Measurements from ENCODE around the gene PDPK1.
"Not testable (repeated sequence)": the region's sequence is repeated elsewhere in the genome, so short reads cannot be mapped to it uniquely, and the experiment has no call there.

Gene PDPK1

DNA sequence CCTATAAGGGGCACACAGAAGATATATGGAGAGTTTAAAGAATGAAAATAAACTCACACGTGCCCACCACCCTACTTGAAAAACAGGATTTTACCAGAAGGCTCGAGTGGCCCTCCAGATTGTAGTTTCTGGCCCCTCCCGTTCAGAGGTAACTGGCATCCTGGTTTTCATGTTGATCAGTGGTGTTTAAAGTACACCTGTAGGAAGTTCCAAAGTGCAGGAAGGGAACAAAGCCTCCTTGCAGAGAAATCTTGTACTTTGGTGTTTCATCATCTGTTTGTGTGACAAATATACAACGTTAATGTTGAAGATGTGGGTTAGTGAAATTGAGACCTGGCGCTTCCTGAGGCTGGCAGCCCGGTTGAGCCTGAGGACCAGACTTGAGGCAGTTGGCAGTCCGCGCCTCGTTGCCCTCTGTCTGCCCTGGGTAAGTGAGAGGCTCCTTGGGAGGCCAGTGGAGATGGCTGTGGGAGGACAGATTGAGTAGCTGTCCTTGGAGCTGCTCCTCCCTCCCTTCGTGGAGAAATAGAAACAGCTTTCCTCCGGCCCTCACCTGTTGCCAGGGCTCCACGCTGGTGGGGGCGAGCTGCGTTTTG, 12.6 kb downstream of the PDPK1 start:
- FAIRE-seq: not testable (repeated sequence)

DNA sequence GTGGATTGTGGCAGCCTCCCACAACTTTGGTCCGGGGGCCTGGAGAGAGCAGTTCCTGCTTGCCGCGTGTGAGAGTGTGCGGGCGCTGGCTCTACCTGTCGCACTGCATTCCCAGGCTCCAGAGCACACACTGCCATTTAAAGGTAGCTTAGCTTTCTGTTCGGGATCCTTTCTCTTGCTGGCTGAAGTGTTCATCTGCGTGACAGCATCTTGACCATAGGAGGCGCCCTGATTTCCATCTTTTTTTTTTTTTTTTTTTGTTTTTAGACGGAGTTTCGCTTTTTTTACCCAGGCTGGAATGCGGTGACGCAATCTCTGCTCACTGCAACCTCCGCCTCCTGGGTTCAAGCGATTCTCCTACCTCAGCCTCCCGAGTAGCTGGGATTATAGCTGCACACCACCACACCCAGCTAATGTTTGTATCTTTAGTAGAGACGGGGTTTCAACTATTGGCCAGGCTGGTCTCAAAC, 13.6 kb downstream of the PDPK1 start:
- FAIRE-seq: not testable (repeated sequence)

DNA sequence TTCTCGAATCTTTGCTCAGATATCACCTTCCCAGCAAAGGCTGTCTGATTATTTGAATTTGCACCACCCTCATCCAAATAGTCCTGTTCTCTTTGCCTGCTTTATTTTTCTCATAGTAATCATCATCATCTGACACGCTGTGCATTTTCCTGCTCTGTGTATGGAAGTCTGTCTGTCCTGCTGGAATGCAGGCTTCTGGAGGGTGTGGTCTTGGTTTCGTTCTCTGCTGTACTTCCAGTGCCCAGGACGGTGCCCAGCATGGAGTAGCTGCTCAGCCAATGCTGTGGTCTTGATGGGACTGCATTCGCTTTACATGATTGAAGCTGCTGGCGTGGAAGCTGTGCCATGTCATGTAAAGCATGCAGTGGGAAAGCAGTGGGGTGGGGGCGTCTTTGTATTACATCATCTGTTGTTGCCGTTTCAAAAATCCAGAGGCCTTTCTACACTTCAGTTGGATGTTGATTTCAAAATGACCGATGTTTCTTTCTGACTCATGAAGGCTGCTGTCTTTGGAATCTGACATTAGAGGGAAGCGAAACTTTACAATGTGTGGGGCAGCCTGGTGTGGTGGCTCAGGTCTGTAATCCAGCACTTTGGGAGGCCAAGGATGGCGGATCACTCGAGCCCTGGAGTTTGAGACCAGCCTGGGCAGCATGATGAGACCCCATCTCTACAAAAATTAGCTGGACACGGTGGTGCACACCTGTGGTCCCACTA, 17.0 kb downstream of the PDPK1 start:
- FAIRE-seq: not testable (repeated sequence)

DNA sequence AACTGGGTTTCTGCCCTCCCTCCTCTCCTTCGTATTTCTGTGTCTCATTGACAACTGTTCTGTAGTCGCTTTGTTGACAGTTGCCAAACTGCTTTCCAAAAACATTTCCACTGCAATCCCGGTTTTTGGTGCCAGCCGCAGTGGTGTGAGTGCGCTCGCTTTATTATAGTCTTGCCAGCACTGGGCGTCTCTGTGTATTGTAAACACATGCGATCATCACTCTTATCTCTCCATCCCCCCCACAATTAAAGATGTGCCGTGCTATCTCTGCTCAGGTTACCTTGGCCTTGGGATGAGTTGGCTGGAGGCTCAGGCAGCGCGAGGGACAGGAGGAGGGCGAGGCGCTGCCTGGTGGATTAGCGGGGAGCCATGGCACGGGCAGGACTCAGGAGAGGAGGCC, 19.3 kb downstream of the PDPK1 start:
- not testable (repeated sequence) for FAIRE-seq

DNA sequence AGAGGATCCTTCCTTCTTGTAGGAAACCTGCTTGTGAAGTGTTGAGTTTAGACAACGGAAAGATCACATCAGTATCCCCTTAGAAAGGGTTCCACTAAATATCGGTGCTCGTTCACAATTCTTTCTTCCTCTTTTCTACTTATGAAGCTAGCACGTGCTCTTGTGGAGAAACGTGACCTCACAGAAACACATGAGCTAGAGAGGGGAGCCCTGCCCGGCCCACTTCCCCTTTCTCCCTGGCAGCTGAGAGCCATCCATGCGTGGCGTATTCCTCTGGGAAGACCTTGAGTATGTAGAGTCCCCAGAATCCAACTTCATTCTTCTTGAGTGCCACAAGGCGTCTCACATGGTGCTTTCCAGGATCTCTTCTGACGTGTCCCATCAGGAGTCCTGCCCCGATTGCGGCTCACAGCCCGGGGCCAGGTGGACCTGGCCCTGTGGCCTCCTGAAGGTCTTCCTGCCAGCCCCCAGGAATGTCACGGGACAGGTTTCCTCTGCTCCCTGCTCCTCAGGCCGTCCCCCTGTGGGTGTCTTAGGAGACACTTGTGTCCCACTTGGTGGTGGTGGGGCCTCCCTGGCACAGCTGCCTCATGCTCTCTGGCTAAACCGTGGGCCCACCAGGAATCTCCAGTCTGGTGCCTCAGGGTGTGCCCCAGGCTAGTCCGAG, 22.4 kb downstream of the PDPK1 start:
- FAIRE-seq: not testable (repeated sequence)

DNA sequence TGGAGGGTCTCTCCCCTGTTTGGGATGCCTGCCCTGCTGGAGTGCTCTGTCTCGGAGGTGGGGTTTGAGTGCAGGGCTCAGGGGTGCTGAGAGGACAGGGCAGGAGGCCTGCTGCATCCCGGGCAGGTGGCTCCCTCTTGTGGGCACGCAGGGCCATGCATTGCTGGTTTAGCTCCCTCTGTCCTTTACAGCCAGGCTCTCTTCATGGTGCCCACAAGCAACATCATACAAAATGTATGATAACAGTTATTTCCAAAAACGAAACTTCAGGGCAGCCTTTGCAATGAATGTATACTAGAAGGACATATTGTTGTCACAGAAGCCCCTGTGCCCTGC, 22.9 kb downstream of the PDPK1 start:
- FAIRE-seq: not testable (repeated sequence)

DNA sequence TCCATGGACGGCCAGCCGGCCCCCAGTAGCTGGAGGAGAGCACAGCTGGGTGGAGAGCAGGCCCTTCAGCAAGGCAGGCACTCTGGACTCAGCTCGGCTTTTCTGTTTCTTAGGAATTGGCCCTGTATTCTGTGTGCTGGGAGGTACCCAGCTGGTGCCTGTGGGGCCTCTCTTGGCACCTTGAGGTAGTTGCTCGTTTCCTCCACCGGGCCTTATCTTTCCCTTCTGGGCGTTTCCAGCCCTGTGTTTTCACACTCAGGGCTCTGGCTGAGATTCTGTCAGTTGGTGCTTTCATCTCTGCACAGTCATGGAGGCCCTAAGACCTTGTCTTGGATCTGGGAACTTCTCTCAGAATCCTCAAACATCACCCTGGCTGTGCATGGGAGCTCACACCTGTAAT, 29.7 kb downstream of the PDPK1 start:
- not testable (repeated sequence) for FAIRE-seq

DNA sequence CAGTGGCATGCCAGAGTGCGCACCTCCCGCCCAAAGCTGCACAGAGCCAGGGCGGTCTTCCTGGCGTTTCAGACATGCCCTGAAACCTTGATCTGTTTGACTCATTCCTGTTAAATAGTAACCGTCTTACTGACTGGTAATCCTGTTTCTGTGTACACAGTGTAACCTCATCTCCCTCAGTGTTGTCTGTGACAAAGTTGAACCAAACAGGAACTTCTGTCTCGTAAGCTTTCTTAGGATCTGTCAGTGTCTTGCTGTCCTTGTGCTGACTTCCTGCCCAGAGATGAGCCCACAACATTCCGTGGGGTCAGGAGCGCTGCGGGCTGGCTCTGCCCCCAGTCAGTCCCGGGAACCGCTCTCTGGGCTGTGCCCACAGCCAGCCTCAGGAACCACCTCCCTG, 30.8 kb downstream of the PDPK1 start:
- not testable (repeated sequence) for FAIRE-seq

DNA sequence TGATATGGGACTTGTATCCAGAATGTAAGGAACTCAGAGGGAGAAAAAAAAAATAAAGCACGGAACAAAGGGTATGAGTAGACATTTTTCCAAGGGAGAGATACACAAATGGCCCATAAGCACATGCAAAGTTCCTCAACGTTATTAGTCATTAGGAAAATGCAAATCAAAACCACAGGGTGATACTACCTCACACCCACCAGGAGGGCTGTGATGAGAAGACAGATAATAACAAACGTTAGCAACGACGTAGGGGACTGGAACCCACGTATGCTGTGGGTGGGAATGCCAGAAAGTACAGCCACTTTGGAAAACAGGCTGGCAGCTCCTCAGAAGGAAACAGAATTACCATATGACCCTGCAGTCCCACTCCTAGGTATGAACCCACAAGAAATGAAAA, 34.9 kb downstream of the PDPK1 start:
- not testable (repeated sequence) for FAIRE-seq

DNA sequence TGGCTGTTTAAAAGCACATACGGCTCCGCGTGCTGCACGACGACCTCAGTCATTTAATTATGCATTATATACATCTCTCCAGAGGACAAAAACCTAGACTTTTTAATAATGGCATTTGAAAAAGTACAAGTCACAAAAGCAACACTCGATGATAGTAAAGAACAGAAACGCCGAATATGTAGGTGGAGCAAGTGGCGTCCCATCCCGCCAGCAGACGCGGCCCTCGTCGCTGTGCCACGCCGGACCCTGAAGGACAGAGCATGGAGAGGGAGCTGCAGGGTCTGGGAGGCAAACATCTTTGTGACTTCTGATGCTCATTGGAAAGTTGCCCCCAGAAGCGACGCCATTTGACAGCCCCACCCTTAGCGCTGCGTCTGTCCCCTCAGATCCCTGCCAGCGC, 38.0 kb downstream of the PDPK1 start:
- FAIRE-seq: not testable (repeated sequence)

DNA sequence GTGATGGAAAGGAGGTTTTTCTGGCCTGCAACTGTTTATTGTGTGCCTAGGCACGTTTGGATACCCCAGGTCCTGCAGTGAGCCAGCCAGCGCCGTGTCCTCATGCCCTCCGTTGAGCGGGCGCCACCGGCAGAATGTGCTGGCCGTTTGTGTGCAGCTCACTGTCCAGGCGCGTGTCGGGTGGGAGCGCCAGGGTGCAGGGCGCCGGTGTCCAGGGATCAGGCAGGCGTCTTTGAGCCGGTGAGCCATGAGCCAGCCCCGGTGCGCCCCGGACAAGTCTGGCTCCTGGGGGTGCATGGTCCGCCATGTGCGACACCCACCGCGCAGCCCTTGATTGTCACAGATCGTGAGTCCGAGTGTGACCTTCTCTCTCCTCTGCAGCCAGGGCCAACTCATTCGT, 39.2 kb downstream of the PDPK1 start:
- FAIRE-seq: not testable (repeated sequence)

DNA sequence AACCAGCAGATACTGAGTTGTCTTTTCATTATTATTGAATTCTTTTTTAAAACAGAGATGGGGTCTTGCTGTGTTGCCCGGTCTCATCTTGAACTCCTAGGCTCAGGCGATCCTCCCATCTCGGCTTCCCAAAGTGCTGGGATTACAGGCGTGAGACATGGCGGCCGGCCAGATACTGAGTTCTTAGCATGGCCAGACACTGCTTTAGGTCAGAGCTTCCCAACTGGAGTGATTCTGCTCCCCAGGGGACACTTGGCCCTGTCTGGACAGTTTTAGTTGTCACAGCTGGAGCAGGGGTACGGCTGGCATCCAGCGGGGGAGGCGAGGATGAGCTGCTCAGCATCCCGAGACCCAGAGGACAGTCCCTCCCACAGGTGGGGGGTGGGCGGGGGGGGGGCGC, 41.1 kb downstream of the PDPK1 start:
- FAIRE-seq: not testable (repeated sequence)

DNA sequence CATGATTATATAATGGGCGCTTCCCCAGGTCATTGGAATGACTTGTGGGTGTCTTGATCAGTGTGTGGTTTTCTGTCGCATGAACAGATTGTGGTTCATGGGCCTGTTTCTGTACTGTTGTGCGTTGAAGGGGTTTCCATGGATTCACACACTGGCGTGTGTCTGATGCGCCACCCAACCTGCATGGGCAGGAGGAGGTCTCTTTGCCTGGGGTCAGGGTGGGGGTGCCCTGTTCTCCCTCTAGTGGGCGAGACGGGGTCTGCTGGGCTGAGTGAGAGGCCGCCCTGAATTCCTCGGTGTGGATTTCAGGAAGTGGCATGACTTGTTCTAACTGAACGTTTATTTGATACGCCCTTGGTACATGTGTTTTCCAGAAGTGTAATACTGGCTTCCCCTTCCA, 42.3 kb downstream of the PDPK1 start:
- not testable (repeated sequence) for FAIRE-seq

DNA sequence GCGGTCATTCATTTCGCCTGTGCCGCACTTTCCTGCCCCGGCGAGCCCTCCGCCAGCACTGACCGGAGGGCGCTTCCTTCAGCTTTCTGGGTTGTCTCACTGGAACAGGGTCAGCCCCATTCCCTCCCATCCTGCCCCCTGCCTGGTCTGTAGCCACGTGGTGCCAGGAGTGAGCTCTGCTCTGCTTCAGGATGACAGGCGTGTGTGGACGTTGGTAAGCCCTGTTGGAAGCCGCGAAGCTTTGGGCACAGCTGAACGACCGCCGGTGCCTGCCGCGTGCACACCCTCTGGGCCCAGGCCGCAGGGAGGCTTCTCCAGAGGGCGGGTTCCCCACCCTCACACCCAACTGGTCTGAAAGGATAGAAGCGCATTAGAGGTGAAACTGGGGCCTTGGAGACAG, 43.0 kb downstream of the PDPK1 start:
- FAIRE-seq: not testable (repeated sequence)

DNA sequence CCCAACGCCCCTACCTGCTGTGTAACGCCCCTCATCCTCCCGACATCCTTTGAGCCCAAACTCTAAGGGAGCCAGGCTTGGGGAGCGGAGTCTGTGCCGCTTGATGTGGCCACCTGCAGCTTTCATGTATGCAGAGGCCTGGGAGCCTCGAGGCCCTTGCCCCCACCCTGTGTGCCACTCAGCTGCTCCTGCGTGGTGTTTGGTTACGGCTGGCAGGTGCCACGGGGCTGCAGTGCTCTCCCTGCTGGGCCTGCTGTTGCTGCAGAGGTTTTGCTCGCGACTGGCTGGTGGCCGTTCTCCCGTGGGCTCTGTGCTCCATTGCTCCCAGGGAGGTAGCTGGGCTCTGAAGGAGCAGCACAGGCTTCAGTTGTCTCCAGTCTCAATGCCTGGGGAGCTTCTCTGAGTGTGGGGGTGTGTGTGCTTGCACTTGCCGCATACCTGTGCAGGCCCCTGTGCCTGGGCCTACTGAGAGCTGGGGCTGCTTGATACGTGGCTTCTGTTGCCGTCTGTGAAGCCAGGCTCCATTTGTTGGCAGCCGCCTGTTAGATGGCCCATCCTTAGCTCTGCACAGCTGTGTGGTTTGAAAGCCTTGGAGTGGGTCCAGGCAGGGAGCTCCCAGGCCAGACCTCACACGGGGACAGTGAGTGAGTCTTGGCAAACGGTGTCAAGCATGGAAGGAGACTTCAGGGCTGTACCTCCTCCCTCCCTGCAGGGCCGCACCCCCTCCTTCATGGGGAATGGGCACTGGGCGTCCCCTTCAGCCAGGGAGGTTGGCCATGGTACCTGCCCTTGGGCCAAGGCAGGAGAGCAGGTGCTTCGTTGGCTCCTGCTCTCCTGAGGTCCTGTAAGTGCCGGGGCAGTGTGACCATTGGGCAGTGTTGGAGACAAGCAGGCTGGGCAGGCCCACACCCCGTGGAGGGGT, 47.2 kb downstream of the PDPK1 start:
- FAIRE-seq: no peak

DNA sequence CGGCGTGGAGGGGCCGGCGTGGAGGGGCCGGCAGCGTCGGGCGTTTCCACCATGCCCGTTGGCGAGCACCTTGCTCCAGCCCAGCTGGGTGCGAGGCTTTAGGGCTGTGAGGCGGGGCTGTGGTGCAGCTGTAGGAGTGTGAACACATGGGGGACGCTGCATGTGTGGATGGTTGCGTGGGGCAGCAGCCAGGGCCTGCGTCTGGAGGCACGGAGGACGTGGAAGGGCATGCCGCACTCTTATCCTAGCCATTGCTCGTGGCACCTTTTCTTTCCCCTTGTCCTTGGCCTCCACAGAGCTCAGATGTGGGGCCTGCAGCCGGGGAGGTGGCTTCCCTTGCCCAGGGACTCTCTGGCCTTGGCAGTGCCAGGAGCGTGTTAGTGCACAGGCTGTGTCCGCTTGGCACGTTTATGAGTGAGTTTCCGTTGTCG, 47.8 kb downstream of the PDPK1 start:
- no peak for FAIRE-seq

DNA sequence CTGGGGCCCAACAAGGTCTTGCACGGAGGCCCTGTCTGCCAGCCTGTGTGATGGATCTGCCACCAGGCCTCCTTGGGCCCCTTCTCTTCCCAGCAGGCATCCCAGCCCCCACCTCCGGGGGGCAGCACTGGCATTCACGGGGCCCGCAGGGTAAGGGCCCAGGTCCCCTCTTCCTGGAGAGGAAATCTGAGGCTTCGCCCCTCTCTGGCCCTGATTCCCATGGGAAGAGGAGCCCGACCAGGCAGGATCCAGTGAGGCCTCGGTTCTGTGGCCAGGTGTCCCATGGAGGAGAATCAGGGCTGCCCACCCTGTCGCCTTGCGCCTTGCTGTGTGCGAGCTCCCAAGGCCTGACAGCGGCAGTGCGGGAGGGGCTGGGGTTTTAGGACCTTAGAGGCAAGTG, 48.4 kb downstream of the PDPK1 start:
- FAIRE-seq: no peak

DNA sequence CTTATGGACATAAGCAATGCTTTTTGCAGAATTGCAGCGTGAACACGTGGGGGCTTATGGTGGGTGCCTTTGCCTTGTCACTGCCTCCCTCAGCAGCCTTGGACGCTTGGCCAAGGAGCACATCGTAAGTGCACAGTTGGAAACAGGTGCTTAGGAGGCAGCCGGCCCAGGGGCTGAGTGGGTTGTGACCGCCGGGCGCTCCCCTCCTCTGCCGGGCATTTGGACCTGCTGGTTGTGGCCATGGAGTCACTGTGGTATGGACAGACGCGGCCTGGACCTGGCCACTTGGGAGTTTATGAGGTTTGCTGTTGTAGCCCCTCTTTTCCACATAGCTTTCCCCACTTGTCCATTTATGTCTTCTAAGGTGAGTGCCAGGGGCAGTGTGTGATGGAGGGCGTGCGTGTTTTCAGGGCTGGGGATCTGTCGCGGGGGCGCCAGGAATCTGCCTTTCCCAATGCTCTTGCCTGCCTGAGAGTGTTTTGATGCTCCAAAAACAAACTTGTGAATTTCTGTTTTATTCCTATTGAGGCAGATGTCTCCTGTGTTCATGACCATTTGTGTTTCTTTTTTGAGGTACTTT, 49.2 kb downstream of the PDPK1 start:
- no peak for FAIRE-seq

DNA sequence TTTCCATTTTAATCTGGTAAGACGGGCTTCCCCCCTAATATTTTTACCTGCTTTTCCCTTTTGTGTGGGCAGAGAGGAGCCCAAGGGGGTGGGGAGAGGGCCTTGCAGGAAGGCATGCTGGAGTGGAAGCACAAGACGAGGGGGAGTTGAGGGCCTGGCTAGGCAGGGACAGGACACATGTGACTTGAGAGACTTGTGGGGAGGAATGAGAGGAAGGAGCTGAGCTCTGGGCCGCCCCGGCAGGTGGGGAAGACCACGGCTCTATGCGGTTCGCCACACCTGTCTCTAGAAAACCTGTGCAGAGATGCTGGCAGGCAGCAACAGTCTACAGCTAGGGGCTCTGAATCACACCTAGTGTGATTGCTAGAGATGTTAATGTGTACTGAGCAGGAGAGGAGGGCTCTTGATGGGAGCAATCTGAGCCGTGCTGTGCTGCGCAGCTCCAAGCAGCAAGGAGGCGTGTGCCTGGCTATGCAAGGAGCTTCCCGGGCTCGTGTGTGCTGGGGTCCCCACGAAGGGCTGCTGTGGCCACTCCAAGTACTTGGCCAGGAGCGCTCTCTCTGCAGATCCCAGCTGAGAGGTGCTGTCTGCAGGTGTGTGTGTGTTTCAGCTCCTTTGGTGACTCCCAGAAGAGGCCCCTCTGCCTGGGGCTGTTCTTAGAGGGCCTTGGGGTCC, 50.2 kb downstream of the PDPK1 start:
- FAIRE-seq: no peak

DNA sequence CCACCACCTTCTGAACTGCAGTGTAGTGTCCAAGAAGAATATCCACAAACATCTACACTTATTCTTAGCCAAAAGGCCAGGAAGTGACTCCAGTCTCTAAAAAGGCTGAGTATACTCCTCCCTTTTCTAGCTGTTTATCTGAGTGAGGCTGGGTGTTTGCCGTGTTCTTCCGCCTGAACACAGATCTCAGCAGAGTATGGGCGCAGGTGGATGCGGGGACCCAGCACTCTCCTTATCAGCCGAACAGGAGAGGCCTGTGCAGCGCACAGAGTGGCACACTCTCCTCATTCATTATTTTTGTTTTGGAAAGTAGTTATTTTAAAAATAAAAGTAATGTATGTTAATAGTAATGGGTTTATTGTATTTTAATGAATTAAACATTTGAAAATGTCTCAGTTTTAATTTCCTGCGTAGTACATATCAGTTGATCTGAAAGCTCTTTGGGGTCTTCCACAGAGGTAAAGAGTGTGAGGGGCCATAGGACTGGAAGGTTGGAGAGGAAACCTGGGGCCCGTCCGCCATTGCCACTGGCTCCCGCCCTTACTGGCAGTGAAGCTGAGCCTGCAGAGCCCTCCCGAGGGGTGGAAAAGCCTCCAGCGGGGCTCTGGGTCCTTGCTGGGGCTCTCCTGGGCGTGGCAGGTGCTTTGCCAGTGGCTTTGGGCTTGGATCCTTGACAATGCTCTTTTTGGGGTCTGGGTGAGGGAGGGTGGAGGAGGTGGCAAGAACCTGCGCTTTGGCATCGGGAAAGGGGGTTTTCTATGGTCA, 53.8 kb downstream of the PDPK1 start:
- no peak for FAIRE-seq

DNA sequence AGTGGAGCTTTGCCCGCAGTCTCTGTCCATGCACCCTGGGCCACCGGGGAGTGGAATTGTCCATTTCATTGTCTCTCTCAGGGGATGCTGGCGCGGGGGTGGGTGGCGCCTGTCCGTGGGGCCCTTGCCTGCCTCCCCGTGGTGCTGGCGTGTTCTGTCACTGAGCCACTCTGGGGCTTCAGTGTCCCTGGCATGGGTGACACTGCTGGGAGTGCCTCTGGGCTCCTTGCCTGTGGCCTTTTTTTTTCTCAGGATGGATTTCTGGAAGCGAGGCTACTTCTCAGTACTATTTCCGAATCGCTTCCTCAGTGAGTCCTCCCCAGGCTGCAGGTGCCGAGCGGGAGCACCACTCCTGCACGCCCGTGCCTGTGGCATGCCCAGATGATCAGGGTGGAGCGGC, 55.0 kb downstream of the PDPK1 start:
- FAIRE-seq: no peak
